Naive B cell (primary cell): ENCODE measurements around the gene GALNT12. TPM values are rescaled to one million over a fixed set of nuclear protein-coding genes. Genes with fewer than 3 reads are reported as not detected.

Experiments used
- ATAC-seq, 2 donors: fragments of 150-1000 bp; cut with Tn5 transposase; 2 replicates each; pipeline ENCODE4 v1.10.0; 2021; ENCODE audit warnings: low read depth in 2 of 2, mild to moderate bottlenecking in 2 of 2, moderate library complexity in 2 of 2
- DNase-seq: peaks from one replicate; pipeline ENCODE4 v3.0.0; 2022
- H3K27ac Mint-ChIP-seq, 6 donors: one replicate each; pipeline ENCODE4 v1.8.0; 2020 to 2022; ENCODE audit warnings: mild to moderate bottlenecking in 6 of 6, mixed read lengths in 6 of 6, moderate library complexity in 5 of 6, inconsistent platforms in 2 of 6
- H3K27me3 Mint-ChIP-seq, 3 donors: one replicate each; pipeline ENCODE4 v1.8.0; 2021 to 2022; ENCODE audit warnings: mixed read lengths in 3 of 3, mild to moderate bottlenecking in 1 of 3
- H3K36me3 Mint-ChIP-seq, 2 donors: one replicate each; pipeline ENCODE4 v1.8.0; 2020 to 2022; ENCODE audit warnings: mixed read lengths in 2 of 2, inconsistent platforms in 1 of 2, mild to moderate bottlenecking in 1 of 2
- H3K4me1 Mint-ChIP-seq, 3 donors: one replicate each; pipeline ENCODE4 v1.8.0; 2020 to 2022; ENCODE audit warnings: mixed read lengths in 3 of 3, inconsistent platforms in 1 of 3, mild to moderate bottlenecking in 1 of 3, moderate library complexity in 1 of 3
- H3K4me3 Mint-ChIP-seq, 8 donors: one replicate each; pipeline ENCODE4 v1.8.0; 2020 to 2022; ENCODE audit warnings: mild to moderate bottlenecking in 8 of 8, mixed read lengths in 8 of 8, moderate library complexity in 8 of 8, inconsistent platforms in 2 of 8
- H3K9me3 Mint-ChIP-seq, 7 donors: one replicate each; pipeline ENCODE4 v1.8.0; 2020 to 2022; ENCODE audit warnings: mixed read lengths in 7 of 7, mild to moderate bottlenecking in 5 of 7, inconsistent platforms in 2 of 7, moderate library complexity in 1 of 7
- polyA plus RNA-seq, 6 donors: library from polyadenylated mRNA; unstranded; fragments of 300-500 nt; fragmentation: Illumina TruSeq; gene quantifications; one replicate each; pipeline ENCODE4 v1.2.3, GENCODE V29; 2021; ENCODE audit warnings: low read depth in 6 of 6

The GALNT12 gene
- polyA plus RNA-seq, 6 donors from 2014 or later: 0.53 to 2.2 (median 0.78) TPM; not detected in 1

DNA sequence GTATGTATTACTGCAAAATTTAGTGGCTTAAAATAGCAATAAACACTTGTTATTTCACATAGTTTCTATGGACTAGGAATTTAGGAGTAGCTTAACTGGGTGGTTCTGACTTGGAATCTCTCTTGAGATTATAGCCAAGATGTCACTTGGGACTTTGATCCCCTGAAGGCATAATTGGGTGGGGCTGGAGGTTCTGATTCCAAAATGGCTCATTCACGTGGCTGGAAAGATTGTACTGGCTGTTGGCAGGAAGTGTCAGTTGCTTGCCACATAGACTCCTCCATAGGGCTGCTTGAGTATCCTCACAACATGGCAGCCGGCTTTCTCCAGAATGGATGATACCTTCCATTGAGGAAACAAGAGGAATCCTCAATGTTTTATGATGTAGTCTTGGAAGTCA lies 11.3 kb downstream of the GALNT12 start:
- Mint-ChIP-seq H3K36me3 (peaks cover 0 to 4% of the 10 kb centered on the region in 2 donors), H3K4me1 (no peaks in the 10 kb centered on the region), H3K9me3 (peaks cover 0 to 5% (median 0%) of the 10 kb centered on the region in 7 donors), H3K27ac (no peak overlapping the region), H3K4me3 (no peak overlapping the region), H3K27me3 (no peaks in the 10 kb centered on the region)
- ATAC-seq (no peak), DNase-seq (no peak)

- Mint-ChIP-seq H3K27me3 (no peaks in the 10 kb centered on the region), H3K4me3 (no peak overlapping the region), H3K9me3 (peaks cover 0 to 5% (median 0%) of the 10 kb centered on the region in 7 donors)
These were observed 11.8 kb downstream of the GALNT12 start for GRCh38 chr9:98819231-98819630.

GRCh38 chr9:98821831-98822230 lies 14.4 kb downstream of the GALNT12 start:
- Mint-ChIP-seq H3K36me3 (peaks cover 0 to 4% of the 10 kb centered on the region in 2 donors), H3K27ac (no peak overlapping the region), H3K9me3 (peaks cover 0 to 5% (median 0%) of the 10 kb centered on the region in 7 donors), H3K4me3 (no peak overlapping the region), H3K4me1 (no peaks in the 10 kb centered on the region), H3K27me3 (no peaks in the 10 kb centered on the region)
- ATAC-seq (no peak), DNase-seq (no peak)

More at GRCh38 chr9:98819231-98819630, 11.8 kb downstream of the GALNT12 start:
- H3K27ac Mint-ChIP-seq: no peak overlapping the region
- no peaks in the 10 kb centered on the region for H3K4me1 Mint-ChIP-seq
- ATAC-seq (no peak), DNase-seq (no peak)
- peaks cover 0 to 4% of the 10 kb centered on the region in 2 donors for H3K36me3 Mint-ChIP-seq

DNA sequence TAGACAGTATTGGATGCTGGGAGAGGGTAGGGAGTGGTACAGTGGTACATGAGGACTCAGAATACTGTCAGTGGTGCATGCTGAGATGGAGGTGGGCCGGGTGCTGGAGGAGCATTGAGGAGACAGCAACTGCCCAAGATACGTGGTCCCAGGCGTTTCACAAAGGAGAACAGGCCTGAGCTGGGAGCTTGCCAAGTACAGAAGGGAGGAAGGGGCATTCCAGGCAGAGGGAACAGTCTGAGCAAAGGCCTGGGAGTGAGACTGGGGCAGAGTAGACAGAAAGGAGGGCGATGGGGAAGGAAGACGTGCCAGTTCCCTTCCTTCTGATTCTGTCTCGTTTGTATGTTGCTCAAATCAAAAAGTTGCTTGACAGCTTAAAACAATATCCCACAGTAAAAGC lies 15.2 kb downstream of the GALNT12 start:
- H3K36me3 Mint-ChIP-seq: peaks cover 0 to 4% of the 10 kb centered on the region in 2 donors
- no peaks in the 10 kb centered on the region for H3K4me1 Mint-ChIP-seq
- ATAC-seq (no peak), DNase-seq (no peak)
- H3K4me3 Mint-ChIP-seq: no peak overlapping the region
- no peak overlapping the region for H3K27ac Mint-ChIP-seq
- H3K27me3 Mint-ChIP-seq: no peaks in the 10 kb centered on the region
- peaks cover 0 to 5% (median 0%) of the 10 kb centered on the region in 7 donors for H3K9me3 Mint-ChIP-seq

DNA sequence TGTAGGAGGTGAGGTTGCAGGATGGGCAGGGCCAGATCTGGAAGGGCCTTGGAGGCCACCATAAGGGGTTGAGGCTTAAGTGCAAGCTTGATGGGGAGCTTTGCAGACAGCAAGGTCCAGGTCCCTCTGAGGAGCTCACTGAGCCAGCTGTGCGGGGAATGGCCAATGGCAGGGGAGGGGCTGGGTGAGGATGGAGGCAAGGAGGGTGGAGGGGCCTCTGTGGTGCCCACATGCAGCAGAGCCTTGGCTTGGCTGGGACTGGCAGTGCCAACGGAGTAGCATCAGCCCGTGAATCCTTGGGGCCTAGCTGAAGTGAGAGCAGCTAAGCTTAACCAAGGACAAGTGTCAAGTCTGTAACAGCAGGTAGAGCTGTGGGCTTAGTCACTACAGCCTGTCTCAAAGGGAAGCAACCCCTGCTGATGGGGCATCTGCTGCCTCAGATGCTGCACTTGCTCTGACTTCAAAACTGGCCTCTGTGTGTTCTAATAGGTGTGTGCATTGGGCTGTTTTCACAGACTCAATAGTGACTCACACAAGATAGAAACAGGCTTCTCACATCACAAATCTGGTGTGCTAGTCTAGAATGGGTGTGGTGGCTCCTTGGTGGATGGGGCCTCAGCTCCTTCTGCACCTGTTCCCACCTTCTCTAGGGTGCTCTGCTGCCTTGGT lies 16.3 kb downstream of the GALNT12 start:
- ATAC-seq (no peak), DNase-seq (no peak)
- Mint-ChIP-seq H3K4me1 (no peaks in the 10 kb centered on the region), H3K27ac (no peak overlapping the region), H3K4me3 (no peak overlapping the region), H3K27me3 (no peaks in the 10 kb centered on the region), H3K36me3 (peaks cover 0 to 11% of the 10 kb centered on the region in 2 donors), H3K9me3 (no peaks in the 10 kb centered on the region)

GRCh38 chr9:98825414-98825813 lies 17.9 kb downstream of the GALNT12 start:
- no peak overlapping the region for H3K27ac Mint-ChIP-seq
- DNase-seq (no peak), ATAC-seq (no peak)
- H3K36me3 Mint-ChIP-seq: peaks cover 0 to 11% of the 10 kb centered on the region in 2 donors
- no peaks in the 10 kb centered on the region for H3K27me3 Mint-ChIP-seq
- H3K4me3 Mint-ChIP-seq: no peak overlapping the region
- no peaks in the 10 kb centered on the region for H3K4me1 Mint-ChIP-seq
- no peaks in the 10 kb centered on the region for H3K9me3 Mint-ChIP-seq

- H3K9me3 Mint-ChIP-seq: no peaks in the 10 kb centered on the region
- no peak overlapping the region for H3K27ac Mint-ChIP-seq
- ATAC-seq (no peak), DNase-seq (no peak)
- H3K4me1 Mint-ChIP-seq: no peaks in the 10 kb centered on the region
- peaks cover 0 to 9% of the 10 kb centered on the region in 2 donors for H3K36me3 Mint-ChIP-seq
- no peaks in the 10 kb centered on the region for H3K27me3 Mint-ChIP-seq
- peak overlapping the region in 1 of 8 donors; percentile 30 for H3K4me3 Mint-ChIP-seq
These were observed 19.2 kb downstream of the GALNT12 start for GRCh38 chr9:98826716-98827115.

GRCh38 chr9:98829766-98830165 lies 22.3 kb downstream of the GALNT12 start:
- ATAC-seq: no peak

DNA sequence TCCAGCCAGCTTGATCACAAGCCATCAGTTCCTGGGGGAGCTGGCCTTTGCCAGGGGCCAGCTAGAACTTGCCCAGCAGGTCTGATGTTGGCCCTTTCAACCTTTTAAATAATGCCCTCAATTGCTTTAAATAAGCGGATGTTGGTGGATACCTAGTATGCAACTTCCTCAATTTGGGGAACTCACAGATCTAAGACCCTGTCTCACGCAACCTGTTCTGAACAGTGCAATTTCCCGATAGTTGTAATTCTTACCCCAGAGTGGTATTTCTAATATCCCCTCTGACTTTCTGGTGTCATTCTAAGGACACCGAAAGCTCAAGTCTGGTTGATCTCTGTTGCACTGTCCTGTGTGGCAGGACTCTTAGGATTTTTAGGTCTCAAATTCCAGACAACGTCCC lies 23.1 kb downstream of the GALNT12 start:
- DNase-seq (no peak), ATAC-seq (no peak)
- H3K36me3 Mint-ChIP-seq: peaks cover 0 to 12% of the 10 kb centered on the region in 2 donors
- no peaks in the 10 kb centered on the region for H3K4me1 Mint-ChIP-seq
- H3K27me3 Mint-ChIP-seq: no peaks in the 10 kb centered on the region
- H3K4me3 Mint-ChIP-seq: no peak overlapping the region
- no peaks in the 10 kb centered on the region for H3K9me3 Mint-ChIP-seq
- H3K27ac Mint-ChIP-seq: no peak overlapping the region

More at GRCh38 chr9:98829766-98830165, 22.3 kb downstream of the GALNT12 start:
- Mint-ChIP-seq H3K27me3 (no peaks in the 10 kb centered on the region), H3K27ac (no peak overlapping the region), H3K36me3 (peaks cover 0 to 12% of the 10 kb centered on the region in 2 donors), H3K9me3 (no peaks in the 10 kb centered on the region), H3K4me3 (no peak overlapping the region), H3K4me1 (no peaks in the 10 kb centered on the region)
- no peak for DNase-seq

- no peak overlapping the region for H3K4me3 Mint-ChIP-seq
- H3K9me3 Mint-ChIP-seq: no peaks in the 10 kb centered on the region
- peaks cover 0 to 12% of the 10 kb centered on the region in 2 donors for H3K36me3 Mint-ChIP-seq
- no peaks in the 10 kb centered on the region for H3K27me3 Mint-ChIP-seq
- DNase-seq: no peak
- no peak overlapping the region for H3K27ac Mint-ChIP-seq
- no peaks in the 10 kb centered on the region for H3K4me1 Mint-ChIP-seq
- ATAC-seq: no peak
These were observed 24.2 kb downstream of the GALNT12 start for GRCh38 chr9:98831696-98832095.

GRCh38 chr9:98832768-98833089 lies 25.3 kb downstream of the GALNT12 start:
- DNase-seq (no peak), ATAC-seq (no peak)
- no peaks in the 10 kb centered on the region for H3K27me3 Mint-ChIP-seq
- peak overlapping the region in 1 of 8 donors; percentile 21 for H3K4me3 Mint-ChIP-seq
- H3K4me1 Mint-ChIP-seq: no peaks in the 10 kb centered on the region
- no peaks in the 10 kb centered on the region for H3K9me3 Mint-ChIP-seq
- H3K36me3 Mint-ChIP-seq: peaks cover 0 to 12% of the 10 kb centered on the region in 2 donors
- peak overlapping the region in 1 of 6 donors; percentile 35 for H3K27ac Mint-ChIP-seq

DNA sequence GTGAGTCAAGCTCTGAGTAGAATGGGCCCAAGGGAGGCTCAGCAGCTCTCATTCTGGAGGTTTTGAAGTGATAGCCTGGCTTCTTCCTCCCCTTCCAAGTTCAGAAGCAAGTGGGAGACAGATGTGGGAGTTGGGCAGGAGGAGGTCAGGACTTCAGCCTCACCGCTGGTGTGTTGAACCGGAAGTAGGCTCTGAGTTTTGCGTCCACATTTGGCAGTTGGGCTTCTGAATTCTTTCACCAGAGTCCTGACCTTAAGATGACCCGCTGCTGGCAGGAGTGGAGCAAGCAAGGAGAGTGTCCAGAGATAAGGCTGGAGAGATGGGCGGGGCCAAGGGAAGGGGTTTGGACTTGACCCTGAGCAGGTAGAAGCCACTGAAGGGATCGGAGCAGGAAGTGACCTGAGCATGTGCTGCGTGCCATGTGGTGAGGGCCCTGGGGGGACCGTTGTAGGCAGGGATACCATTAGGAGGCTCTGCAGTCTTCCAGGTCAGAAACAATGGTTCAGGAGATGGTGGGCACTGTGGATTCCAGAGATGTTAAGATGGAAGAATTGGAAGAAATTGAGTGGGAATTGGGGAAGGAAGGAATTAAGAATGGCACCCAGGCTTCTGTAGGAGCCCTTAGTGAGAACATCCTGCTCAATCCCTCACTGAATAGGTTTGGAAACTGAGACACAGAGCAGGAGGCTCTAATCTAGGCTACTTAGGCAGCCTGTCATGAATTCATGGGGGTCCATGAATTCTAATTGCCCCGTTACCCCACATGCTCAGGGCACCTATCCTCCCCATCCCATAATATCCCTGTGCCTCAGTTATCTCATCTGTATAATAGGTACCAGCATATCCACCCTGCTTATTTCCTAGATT lies 25.9 kb downstream of the GALNT12 start:
- Mint-ChIP-seq H3K36me3 (peaks cover 0 to 6% of the 10 kb centered on the region in 2 donors), H3K9me3 (no peaks in the 10 kb centered on the region)

GRCh38 chr9:98834386-98834785 lies 26.9 kb downstream of the GALNT12 start:
- H3K27me3 Mint-ChIP-seq: no peaks in the 10 kb centered on the region

More for the DNA sequence above, 25.9 kb downstream of the GALNT12 start:
- ATAC-seq: no peak
- Mint-ChIP-seq H3K27me3 (no peaks in the 10 kb centered on the region), H3K4me3 (peak overlapping the region in 1 of 8 donors; percentile 21), H3K27ac (no peak overlapping the region), H3K4me1 (no peaks in the 10 kb centered on the region)
- no peak for DNase-seq

DNA sequence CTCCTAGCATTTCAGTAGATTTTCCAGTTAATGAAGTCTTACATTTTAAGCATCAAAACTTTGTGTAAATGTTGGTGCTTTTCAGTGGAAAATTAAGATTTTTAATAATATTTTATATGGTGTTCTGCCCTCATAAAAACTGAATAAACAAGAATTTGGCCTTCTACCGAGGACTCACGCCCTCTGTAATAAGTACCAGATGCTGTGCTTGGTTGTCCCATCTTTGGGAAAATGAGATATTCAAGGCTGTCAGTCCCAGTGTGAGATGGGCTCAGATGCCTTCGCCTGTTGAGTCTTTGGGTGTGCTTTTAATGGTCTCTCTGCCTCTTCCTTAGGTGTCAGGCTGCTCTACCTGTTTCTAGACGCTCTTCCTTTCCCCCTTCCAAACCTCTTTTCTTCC lies 28.7 kb downstream of the GALNT12 start:
- no peaks in the 10 kb centered on the region for H3K9me3 Mint-ChIP-seq
- ATAC-seq (no peak), DNase-seq (no peak)
- H3K27ac Mint-ChIP-seq: peak overlapping the region in 1 of 6 donors; percentile 63
- no peaks in the 10 kb centered on the region for H3K4me1 Mint-ChIP-seq
- no peak overlapping the region for H3K4me3 Mint-ChIP-seq
- peaks cover 0 to 11% of the 10 kb centered on the region in 2 donors for H3K36me3 Mint-ChIP-seq
- H3K27me3 Mint-ChIP-seq: no peaks in the 10 kb centered on the region

More at GRCh38 chr9:98834386-98834785, 26.9 kb downstream of the GALNT12 start:
- Mint-ChIP-seq H3K4me1 (no peaks in the 10 kb centered on the region), H3K9me3 (no peaks in the 10 kb centered on the region), H3K36me3 (peaks cover 0 to 6% of the 10 kb centered on the region in 2 donors), H3K4me3 (no peak overlapping the region), H3K27ac (no peak overlapping the region)
- ATAC-seq: no peak
- no peak for DNase-seq
